ENCODE results near the gene RIC8A.

The RIC8A gene

GRCh38 chr11:250274-250673 is 42.8 kb downstream of the RIC8A start:
- DNase-seq (ENCODE audit: low spot score) = no peak

GRCh38 chr11:250740-251299 is 43.3 kb downstream of the RIC8A start:
- DNase-seq (ENCODE audit: low spot score) = peak; percentile 56

GRCh38 chr11:251550-251949 is 44.0 kb downstream of the RIC8A start:
- DNase-seq (ENCODE audit: low spot score) = no peak

DNA sequence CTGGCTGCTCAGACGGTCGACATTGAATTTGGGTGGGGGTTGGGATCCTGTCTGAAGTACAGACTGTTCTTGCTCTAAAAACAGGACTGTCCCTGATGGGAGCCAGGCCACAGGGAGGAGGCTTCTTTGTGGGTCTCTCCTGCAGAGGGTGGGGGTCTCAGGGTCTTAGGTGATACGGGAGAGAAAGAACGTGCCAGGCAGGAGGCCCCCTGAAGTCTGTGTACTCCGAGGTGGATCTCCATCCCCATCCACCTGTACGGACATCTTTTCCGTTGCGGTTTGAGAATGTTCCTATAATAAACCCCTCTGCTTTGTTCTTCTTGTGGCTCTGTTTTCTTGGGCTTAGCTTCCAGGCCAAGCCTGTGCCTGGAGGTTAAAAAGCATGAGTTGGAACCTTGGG is 45.2 kb downstream of the RIC8A start:
- no peak for DNase-seq (ENCODE audit: low spot score)

DNA sequence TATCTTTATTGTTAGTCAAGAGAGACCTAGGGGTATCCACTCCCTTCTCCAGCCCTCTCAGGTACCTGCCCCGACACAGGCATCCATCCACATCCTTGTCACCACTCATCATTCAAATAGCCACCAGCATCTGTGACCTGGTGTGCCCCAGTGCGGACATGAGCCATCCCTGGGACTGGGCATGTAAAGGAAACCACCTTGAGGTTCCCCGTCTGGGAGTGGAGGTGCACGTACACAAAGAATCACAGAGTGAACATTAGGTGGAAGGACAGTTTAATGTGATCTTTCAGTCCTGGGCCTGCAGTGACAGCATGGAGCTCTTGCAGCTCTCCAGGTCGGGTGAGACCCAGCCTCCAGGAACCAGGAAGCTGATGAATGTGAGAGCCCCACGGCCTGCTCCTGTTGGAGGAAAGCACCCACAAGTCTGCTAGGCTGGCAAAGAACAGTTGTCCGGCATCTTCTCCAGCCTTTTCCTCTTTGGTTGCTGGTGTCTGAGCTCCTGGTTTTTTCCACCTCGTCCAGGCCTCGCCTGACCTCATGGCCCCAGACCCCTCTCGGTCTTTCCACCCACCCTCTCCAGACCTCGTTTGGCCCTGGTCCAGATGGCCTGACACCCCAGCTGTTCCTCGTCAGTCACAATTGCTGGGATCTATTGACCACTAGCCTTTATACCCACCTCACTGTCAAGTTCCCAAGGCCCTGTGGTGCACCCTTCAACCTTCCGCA is 45.8 kb downstream of the RIC8A start:
- no peak for DNase-seq (ENCODE audit: low spot score)

- DNase-seq (ENCODE audit: low spot score) = no peak
These were observed 46.4 kb downstream of the RIC8A start for GRCh38 chr11:253886-254270.

- DNase-seq (ENCODE audit: low spot score) = no peak
These were observed 47.7 kb downstream of the RIC8A start for GRCh38 chr11:255176-255575.

- no peak for DNase-seq (ENCODE audit: low spot score)
These were observed 48.3 kb downstream of the RIC8A start for GRCh38 chr11:255816-256215.

GRCh38 chr11:256952-257737 is 49.6 kb downstream of the RIC8A start:
- no peak for DNase-seq (ENCODE audit: low spot score)

GRCh38 chr11:257766-258493 is 50.4 kb downstream of the RIC8A start:
- DNase-seq (ENCODE audit: low spot score) = no peak

DNA sequence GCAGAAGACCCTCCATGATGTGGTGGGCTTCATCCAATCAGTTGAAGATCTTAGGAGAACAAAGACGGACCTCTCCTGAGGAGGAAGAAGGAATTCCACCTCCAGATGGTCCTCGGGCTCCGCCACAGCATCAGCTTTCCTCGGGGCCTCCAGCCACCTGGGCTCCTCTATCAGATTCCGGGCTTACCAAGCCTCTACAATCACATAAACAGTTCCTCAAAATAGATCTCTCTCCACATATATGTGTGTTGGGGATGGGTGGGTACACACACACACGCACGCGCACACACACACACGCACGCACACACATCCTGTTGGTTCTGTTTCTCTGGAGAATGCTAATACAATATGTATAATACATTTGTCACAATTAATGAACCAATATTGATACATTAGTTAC is 51.9 kb downstream of the RIC8A start:
- DNase-seq (ENCODE audit: low spot score) = no peak

DNA sequence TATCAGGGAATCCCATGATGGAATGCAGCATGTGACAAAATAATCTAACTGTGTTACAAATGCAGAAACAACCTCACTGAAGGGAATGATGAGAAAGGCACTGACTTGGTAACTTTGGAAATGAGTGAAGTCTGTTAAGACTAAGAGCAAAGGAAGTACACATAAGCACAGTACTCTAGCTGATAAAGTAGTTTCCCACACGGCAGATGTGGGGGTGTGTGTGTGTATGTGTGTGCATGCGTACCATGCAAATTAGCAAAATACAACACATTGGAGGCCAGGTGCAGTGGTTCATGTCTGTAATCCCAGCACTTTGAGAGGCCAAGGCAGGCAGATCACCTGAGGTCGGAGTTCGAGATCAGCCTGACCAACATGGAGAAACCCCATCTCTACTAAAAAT is 54.1 kb downstream of the RIC8A start:
- DNase-seq (ENCODE audit: low spot score) = no peak

Measured in cerebellar cortex (tissue), 1 donor.